ENCODE data around the gene LDB3.
A peak's percentile ranks its signal among the peaks of the same experiment; 100 is the strongest.

LDB3 gene

DNA sequence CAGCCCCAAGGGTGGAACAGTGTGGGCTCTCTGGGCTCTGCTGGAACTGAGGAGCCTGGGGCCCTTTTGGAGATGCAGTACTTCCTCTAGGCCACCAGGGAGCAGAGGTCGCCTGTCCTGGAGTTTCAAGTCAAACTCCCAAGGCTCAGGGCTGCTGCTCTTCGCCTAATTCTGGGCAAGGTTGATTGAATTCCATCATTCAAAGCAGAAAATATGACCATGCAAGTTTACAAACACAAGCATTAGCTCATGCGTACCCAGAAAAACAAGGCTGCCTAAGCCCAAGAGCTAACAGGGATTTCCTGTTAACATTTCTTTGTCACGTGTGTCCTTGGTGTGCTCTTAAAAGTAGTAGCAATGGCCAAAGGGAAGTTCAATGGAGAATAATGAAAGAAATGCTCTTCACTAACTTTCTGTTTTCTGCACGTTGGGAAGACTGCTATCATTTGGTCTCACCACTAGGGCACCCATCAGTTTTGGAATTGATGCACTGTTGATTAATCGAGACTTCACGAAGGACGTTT lies 20.1 kb downstream of the LDB3 start:
- DNase-seq, result peak; percentile 71

- DNase-seq, result no peak
These were observed 20.8 kb downstream of the LDB3 start for GRCh38 chr10:86689146-86689545.

- DNase-seq, result no peak
These were observed 21.9 kb downstream of the LDB3 start for GRCh38 chr10:86690231-86690630.

DNA sequence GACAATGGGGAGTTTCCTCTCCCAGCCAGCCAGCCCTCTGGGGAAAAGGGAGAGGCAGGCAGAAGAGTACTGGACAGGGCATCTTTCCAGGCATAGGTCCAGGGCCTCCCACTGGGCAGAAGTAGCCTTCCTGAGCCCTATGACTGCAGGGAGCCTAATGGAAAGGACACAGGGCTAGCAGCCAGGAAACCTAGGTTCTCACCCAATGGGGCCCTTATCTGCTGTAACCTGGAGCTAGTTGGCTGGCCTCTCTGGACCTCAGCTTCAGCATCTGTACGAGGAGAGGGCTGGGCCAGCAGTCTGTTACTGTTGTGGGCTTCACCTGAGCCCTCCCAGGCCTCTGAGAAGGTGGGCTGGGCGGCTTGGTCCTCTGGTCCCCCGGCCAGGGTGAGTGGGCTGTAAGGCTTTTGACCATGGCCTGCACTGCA lies 22.4 kb downstream of the LDB3 start:
- DNase-seq, result no peak

DNA sequence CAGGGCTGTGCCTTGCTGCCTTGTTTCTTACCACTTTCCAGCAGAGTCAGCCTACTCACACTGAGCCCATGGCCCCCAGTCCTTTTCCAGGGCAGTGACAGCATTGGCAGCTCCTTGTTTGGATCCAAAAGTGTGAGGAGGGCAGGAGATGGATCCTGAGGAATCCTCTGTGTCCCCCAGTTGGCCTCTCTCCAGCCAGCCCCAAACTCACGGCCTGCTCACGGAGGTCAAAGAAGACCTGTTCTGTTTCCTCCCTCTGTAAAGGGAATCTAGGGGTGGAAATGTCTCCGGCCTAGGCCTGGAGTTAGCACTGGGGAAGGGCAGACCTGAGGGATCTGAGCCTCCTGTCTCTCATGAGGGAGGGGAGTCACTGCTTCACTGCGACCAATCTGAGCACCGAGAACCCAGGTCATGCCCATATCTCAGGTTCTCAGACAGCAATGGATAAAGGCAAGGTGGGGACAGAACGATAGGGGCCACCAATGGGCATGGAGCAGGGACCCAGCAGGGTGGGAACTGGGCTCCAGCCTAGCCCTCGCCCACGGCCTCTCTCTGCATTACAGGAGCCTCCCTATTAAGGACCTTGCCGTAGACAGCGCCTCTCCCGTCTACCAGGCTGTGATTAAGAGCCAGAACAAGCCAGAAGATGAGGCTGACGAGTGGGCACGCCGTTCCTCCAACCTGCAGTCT lies 23.2 kb downstream of the LDB3 start:
- no peak for DNase-seq

DNA sequence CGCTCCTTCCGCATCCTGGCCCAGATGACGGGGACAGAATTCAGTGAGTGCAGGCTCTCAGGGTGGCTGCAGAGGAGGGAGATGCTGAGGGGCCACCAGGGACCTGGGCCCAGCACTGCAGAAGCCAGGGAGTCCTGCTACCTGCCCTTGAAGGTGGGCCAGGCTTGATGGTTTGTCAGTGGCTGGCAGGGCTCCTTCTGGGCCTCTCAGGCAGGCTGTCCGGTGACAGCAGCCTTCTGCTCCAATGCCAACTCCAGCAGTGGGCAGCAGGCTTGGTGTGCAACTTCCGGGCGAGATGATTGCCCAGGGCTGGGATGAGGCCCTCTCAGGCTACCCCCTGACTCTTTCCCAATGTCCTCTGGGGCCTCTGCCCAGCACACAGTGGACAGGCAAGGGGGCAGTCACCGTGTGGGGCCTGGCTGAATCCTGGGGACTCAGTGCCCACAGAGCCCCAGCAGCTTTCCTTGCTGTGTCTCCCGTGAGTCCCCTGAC lies 23.8 kb downstream of the LDB3 start:
- DNase-seq, result no peak

- DNase-seq, result no peak
These were observed 24.4 kb downstream of the LDB3 start for GRCh38 chr10:86692664-86693063.

DNA sequence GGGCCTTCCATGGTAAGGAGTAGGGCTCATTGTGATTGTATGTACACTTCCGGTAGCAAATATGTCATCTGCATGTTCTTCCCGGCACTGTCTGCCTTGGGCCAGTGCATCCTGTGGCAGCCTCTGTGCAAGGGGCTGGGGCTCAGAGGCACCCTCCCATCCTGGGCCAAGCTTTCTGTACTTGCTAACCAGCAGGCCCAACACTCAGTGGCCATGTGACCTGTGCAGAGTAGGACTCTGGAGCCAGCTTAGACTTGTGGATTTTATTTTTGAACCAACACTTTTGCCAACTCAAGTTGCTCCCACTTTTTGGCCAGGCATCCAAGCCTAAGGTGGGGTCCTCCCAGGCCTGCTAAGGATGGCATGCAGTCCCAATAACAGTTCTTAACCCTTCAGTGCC lies 25.0 kb downstream of the LDB3 start:
- DNase-seq, result no peak

GRCh38 chr10:86693721-86694369 lies 25.5 kb downstream of the LDB3 start:
- peak; percentile 68 for DNase-seq

DNA sequence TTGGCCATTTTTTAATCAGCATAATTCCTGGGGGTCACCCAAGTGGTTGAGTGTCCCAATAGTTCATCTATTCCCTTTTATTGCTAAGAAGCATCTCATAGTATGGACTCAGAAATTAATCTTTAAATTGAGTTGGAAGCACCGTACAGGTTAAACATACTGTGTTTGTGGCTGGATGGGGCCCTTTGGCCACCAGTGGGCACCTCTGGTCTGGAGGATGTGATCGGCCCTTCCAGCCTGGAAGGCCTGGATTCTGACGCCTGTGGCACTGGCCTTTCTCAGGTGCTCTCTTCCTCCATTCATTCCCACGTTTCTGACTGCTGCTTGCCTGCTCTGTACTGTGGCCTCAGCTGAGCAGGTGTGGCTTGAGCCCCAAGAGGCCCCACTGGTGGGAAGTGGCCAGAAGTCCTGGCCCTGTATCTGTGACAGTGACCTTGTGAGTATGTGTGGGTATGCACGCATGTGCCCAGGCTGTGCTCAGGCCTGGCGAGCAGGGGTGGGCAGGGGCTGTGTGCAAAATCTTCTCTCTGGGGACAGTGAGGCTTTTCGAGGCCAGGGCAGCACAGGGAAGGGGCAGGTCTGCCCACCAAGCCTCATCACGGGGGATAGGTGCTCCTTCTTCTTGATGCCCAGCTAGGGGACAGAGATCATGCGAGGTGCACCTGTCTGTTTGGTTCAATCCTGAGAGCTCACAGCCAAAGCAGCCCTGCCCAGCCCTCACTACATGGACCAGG lies 30.1 kb downstream of the LDB3 start:
- no peak for DNase-seq

- DNase-seq, result no peak
These were observed 30.8 kb downstream of the LDB3 start for GRCh38 chr10:86699125-86699524.

DNA sequence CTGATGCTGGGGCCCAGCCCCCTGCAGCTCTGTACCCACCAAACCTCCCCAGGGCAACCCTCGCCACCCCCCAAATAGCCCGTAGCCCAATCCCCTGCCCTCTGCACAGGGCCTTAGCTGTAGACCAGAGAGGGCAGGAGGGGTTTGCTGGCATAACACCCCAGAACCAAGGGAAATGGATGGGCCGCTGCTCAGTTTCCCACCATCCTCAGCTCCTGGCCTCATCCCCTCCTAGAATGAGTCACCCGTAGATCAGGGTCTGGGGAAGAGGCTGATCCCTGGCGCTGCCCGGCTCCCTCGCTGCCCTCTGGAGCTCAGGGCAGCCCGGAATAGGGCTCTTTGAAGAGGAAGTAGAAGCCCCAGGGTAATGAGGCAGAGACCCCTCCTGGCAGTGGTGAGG lies 31.2 kb downstream of the LDB3 start:
- DNase-seq, result no peak

DNA sequence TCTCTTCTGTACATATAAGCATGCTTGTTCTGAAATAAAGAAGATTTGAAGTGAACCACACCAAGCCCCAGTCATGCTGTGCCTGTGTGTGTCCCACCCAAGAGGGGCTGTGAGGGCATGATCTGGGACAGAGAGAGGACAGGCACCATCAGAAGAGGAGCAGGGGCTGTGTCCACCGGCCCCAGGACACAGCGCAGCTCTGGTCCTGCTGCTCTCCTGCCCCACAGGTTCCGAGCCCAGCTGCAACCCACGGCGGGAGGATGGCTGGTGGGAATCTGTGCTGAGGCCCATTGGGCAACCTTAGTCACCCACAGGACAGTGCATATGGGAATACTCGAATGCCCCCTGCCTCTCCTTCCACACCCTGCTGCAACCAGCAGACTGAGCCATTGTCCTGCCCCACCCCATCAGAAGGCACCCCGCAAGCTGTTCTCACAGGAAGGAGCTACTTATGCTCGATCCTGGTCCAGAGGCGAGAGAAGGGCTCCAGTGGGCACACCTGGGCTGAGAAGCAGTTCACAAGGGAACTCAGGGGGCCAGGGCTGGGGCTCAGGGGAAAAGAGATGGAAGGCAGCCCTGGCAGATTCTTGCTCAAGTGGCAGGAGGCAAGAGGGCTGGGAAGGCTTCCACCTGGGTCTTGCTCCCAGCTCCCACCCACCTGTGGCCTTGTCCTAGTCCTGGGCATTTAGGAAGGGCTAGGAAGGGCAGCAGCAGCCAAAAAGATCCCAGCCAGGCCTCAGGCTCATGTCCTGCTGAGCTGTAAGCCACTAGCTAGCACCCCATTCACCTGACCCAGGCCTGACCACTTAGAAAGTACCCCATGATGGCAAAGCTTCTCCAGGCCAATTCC lies 31.9 kb downstream of the LDB3 start:
- no peak for DNase-seq

GRCh38 chr10:86700851-86701617 lies 32.7 kb downstream of the LDB3 start:
- DNase-seq, result no peak

GRCh38 chr10:86703176-86703575 lies 34.9 kb downstream of the LDB3 start:
- DNase-seq, result no peak

DNA sequence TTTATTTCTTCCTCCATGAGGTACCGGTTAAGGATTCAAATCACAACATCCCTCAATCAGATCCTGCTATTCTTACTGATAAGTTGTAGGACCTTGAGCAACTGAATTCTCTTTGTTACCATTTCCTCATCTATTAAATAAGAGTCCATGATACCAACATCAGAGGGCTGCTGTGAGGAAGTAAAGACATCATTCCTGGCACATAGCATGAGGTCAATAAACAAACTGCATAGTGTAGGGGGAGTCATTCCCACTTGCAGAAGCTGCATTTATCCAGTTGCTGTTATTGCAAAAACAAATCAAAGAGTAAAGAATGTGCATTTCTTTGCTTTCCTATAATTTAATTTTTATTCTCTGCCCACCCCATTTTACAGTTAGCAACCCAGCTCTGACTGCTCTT lies 36.8 kb downstream of the LDB3 start:
- no peak for DNase-seq

DNA sequence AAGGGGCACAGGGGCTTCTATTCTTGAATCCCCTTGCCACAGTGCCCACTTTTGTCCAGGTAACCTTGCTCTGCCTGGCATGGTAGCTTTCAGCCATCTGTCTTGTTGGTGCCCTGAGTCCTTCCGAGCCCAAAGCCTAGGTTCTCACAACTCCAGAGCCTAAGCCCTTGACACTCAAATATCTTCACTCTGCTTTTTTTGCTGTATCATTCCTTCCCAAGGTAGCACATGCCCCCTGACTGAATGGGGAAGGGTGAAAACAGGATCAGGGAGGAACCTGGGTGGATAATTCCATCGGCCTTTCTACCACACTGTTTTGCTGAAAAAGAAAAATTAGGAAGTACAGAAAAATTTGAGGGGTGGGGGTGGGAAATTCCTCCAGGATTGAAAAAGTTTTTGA lies 37.6 kb downstream of the LDB3 start:
- DNase-seq, result no peak

DNA sequence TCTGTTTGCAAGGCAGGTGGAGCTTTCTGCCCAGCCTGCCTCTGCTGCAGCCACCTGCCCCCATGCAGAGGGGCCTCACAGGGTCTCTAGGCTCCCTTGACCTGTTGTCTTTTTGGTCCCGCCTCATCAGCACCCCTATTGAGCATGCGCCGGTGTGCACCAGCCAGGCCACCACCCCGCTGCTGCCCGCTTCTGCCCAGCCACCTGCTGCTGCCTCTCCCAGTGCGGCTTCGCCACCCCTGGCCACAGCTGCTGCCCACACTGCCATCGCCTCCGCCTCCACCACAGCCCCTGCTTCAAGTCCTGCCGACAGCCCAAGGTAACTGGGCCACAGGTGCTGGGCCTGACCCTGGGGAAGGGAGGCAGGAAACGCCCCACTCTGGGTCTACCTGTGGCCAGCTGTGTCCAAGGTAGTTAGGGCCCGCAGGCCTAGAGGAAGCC lies 38.1 kb downstream of the LDB3 start:
- no peak for DNase-seq

GRCh38 chr10:86706977-86707376 lies 38.7 kb downstream of the LDB3 start:
- no peak for DNase-seq

DNA sequence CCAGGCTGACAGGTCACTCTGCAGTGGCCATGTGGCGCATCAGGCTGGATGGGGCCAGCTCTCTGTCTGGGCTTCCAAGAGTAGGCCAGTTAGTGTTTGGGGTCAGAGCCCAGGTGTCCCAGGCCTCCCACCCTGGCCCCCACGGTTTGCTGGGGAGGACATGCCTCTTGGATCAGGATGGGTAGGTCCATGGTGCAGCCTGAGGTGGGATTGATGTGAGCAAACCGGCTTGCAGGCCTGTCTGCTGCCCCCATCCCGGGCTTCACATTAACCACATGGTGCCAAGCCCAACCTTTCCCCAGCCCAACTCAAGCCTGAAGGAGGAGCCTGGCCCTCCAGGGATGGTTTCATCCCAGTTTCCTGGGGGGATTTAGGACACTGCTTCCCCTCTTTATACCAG lies 39.2 kb downstream of the LDB3 start:
- DNase-seq, result no peak

DNA sequence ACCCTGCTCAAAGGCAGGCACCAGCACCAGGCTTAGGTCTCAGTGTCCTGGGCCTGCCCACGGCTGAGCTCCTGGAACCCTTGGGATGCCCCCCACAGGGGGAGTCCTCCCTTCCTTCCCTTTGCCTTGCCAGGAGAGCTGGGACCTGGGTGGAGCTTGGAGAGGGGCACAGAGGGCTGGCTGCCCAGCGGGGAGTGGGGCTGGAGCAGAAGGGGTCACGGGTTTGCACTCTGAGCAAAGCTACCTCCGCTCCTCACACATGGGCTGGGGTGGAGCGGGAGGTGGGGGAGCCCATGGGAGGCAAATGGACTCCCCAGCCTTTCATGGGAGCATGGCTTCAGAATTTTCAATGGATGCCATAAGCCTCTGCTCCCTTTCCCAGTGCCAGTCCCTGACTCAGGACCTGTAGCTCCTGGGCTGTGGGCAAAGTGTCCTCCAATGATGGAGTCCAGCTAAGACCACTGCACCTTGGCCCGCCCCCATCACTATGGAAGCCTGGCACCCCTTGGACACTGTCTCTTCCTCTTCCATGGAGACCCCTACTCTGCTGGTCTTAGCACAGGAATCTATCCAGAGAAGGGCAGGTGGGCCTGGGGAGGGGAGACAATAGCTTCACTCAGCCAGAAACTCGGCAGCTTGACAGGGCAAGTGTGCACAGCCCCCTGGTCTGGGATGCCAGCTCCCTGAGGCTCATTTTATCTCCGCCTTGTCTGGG lies 39.9 kb downstream of the LDB3 start:
- DNase-seq, result no peak

Data from NCI-H82 (cell line).